GM18520 (cell line): Measurements from ENCODE around the gene PTPN7.
"Not testable (repeated sequence)": the region's sequence is repeated elsewhere in the genome, so short reads cannot be mapped to it uniquely, and the experiment has no call there.

Source experiments
- ATAC-seq: cut with Tn5 transposase; IDR thresholded peaks from one replicate; pipeline ENCODE4 v1.9.1; 2021; ENCODE audit not compliant: unreplicated experiment

PTPN7 gene

DNA sequence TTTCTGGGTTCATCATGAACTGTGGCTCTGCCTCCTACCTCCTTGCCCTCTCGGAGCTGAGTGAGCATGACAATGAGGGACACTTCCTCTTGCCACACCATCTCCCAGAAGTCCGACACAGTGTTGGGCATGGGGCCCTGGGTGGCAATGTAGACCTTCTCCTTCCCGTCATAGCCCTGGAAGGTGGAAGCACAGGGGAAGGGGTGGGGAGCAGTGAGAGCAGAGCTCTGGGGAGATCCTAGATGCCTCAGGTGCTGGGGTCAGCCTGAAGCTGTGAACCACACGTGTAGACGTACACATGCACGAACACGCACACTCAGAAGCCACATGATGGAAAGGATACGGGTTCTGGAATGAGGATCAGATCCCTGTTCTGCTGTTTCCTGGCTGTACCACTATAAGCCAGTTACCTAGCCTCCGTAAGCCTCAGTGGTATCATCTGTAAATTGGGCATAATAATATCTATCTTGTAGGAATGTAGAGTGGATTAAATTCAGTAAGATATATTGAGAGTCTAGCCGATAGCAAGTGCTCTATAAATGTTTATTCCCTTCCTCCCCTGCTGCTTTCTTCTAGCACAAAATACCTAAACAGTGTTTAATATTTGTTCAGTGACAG is 6.1 kb downstream of the PTPN7 start:
- no peak for ATAC-seq

DNA sequence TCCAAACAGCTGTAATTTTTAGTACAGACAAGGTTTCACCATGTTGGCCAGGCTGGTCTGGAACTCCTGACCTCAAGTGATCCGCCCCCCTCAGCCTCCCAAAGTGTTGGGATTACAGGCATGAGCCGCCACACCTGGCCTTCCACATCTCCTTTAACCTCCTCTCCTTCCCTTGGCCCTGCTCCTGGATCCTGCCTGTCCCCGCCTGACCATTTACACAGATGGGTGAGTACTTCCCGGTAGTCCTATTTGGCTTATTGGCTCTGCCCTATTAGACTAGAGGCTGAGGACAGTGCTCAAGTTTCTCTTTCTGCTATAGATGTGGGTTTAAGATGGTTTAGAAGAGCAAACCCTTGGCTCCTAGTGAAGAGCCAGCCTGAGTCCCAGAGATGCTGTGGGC is 7.1 kb downstream of the PTPN7 start:
- no peak for ATAC-seq

DNA sequence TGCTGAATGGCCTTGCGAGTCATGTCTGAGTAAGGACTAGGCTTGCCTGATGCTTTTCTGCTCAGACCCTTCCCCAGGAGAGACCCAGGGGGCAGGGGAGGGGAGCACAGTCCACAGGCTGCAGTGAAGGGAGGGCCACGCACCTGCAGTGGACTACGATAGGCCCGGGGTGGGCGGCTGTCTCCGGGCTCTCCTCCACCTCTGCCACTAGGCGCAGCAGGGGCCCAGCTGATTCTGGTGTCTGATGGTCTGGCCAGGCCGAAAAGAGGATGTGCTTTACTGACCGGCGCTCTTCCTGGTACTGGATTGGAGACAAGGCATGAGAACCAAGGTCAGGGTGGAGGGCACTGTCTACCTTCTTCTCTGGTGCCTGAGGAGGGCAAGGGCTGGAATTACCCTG is 8.0 kb downstream of the PTPN7 start:
- ATAC-seq = no peak

DNA sequence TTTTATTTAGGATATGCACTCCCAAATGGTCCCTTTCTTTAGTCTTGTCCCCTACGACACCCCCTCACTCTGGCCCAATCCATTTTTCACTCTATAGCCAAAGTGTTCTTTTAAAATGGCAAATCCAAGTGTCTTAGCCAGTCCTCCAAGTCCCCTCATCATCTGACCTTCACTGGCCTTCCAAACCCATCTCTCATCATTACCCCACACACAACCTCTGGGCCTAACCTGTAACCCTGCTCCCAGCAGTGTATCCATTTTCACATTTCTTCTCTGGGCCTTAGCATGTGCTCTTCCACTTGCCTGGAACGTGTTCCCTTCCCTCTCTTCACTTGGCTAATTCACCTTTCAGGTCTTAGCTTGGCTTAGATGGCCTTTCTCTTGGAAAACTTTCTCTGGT is 9.4 kb downstream of the PTPN7 start:
- ATAC-seq = no peak

DNA sequence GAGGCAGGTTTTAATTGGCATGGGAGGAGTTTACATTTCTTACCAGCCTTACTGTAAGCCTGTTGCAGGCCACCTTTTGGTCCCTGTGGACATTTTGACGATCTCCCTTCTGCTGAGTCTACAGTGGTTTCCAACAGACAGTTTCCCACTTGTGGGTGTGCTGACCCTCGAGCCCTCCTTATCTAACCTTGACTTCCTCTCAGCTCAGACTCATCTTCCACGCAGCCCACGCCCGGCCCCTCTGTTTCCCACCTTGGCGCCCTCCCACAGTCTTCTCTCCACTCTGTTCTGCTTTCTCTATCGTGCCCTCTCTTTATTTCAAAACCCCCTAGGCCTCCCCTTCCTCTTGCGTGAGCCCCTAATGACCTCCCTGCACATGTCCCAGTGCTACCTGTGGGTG is 9.8 kb downstream of the PTPN7 start:
- no peak for ATAC-seq

DNA sequence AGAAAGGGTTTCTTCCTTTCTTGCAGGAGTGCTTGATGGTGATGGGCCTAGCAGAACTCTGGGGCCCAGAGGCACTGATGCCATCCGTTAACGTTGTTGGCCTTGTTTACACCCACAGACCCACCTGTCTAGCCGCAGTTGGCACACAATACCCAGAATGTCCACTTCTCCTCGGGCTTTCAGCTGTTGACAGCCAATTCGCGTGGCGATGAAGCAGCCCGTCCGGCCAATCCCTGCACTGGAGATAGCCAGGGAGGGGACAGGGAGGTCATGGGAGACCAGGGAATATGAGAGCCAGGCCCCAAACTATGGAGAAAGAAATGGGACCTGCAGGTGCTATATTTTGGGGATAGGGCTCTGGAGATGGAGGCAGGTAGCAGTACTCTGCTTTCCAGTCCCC is 10.2 kb downstream of the PTPN7 start:
- no peak for ATAC-seq

DNA sequence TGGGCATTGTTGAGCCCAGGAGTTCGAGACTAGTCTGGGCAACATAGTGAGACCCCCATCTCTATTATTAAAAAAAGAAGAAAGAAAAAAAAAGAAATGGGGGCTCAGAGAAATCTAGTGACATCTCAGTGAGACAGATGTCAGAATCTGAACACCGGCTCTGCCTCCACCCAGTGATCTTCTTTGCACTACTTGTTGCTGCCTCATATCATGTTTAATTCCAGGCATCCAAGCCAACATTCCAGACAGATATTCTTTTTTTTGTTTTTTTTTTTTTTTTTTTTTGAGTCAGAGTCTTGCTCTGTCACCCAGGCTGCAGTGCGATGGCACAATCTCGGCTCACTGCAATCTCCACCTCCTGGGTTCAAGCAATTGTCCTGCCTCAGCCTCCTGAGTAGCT is 10.8 kb downstream of the PTPN7 start:
- ATAC-seq = no peak

DNA sequence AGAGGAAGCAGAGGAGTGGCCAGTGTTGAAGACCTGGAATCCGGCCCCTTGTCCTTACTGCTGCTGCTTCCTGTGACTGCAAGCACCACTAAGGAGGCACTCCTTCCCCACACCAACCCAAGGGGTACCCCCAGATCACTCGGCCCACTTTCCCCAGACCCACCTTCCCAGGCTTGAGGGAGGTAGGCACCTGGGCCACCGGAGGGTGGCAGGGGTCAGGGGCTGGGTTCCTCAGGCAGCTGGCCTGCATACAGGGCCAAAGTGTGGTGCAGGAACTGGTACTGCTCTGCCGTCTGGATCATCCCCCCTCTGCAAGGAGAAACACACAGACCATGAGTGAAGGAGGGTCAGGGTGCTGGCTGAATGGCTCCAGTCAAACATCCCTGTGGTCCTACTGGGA is 12.0 kb downstream of the PTPN7 start:
- no peak for ATAC-seq

DNA sequence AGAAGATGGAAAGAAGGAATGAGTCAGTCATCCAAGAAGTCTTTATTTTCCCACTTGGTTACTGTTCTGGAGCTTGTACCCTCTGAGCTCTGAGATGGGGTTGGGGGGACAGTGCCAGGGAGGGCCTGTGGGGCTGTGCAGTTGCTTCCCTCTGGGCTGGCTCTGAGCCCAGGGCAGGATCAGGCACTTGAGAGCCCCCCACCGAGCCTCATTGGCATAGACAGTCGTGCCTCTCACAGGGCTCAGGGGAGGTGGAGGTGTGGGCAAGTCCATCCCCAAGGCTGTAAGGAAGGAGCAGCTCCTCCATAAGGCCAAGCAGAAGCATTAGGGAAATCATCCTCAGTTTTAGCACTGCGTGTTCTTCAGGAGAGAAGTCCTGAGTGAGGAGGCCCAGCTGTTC is 13.4 kb downstream of the PTPN7 start:
- no peak for ATAC-seq

DNA sequence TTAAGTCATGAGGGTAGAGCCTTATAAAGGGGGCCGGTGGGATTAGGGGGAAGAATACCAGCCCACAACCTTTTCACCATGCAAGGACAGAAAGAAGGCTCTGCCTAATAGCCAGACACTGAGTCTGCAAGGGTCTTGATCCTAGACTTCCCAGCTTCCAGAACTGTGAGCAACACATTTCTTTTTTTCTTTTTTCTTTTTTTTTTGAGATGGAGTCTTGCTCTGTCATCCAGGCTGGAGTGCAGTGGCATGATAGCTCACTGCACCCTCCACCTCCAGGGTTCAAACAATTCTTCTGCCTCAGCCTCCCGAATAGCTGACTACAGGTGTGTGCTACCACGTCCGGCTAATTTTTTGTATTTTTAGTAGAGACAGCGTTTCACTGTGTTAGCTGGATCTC is 14.1 kb downstream of the PTPN7 start:
- ATAC-seq = no peak

DNA sequence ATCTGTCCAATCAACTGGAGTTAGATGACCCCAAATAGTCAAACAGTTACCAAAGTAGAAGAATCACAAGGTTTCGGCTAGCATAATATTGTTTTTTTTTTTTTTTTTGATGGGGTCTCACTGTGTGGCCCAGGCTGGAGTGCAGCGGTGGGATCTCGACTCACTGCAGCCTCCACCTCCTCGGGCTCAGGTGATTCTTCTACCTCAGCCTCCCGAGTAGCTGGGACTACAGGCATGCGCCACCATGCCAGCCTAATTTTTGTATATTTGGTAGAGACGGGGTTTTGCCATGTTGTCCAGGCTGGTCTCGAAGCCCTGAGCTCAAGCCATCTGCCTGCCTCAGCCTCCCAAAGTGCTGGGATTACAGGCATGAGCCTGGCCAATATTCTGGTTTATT is 14.7 kb downstream of the PTPN7 start:
- not testable (repeated sequence) for ATAC-seq

DNA sequence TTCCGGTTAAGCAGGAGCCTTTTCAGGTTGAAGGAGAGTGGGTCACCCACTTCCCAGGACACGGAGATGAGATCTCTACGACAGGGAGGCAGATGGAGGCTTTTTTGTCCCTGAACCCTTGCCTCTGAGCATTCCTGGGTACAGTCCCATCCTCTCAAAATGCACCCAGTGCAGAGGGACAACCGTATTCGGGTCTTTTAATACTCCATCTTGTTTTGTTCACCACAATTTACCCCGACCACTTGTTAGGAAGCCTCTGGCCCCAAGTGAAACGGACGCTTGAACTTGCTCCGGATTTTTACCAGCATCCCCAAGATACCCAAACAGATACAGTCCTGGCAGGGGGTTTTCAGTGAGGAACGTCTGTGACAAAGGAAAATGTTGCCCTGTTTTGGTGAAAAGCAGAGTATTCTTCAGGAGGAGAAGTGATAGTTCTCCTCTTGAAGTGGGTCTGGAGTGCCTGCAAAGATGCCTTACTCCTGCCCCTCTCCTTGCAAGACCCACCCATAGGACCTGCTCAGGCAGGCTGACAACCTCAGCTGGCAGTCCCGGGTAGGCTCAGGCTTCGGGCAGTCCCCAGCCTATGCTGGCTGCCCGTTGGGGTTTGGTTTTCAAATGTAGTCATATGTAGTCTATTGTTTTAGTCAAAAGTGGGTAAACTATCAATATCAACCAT is 15.2 kb downstream of the PTPN7 start:
- no peak for ATAC-seq

DNA sequence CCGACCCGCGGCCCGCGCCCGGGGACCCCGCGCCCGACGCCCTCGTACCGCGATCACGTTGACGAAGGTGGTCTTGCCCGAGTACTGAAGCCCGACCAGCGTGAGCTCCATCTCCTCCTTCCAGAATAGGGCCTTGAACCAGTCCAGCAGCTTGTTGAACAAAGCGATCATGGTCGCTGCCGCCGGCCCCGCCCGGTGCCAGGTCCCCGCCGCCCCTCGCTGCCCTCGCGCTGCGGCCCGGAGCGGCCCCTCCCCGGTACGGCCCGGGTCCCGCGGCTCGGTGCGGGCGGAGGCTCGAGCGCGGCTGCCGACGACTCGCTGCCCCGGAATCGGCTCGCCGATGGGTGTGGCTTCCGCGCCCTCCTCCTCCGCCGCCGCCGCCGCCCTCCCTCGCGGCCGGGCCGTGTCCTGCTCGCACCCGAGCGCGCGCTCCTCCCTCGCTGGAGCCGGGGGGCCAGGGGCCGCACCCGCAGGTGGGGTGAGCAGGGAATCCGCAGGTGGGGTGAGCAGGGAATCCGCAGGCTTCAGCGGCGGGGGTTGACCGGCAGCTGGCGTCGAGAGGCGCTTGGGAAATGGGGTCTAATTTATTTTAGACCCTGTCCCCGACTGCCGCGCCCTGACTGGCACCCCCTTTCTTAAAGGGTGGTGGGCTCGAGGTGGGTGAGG is 15.9 kb downstream of the PTPN7 start, which contains the start of gene ARL8A:
Gene ARL8A (minus strand): TSS at position 336 of the 666 bp plus-strand sequence. CDS start 165 bp downstream, at position 171.
- ATAC-seq = no peak

DNA sequence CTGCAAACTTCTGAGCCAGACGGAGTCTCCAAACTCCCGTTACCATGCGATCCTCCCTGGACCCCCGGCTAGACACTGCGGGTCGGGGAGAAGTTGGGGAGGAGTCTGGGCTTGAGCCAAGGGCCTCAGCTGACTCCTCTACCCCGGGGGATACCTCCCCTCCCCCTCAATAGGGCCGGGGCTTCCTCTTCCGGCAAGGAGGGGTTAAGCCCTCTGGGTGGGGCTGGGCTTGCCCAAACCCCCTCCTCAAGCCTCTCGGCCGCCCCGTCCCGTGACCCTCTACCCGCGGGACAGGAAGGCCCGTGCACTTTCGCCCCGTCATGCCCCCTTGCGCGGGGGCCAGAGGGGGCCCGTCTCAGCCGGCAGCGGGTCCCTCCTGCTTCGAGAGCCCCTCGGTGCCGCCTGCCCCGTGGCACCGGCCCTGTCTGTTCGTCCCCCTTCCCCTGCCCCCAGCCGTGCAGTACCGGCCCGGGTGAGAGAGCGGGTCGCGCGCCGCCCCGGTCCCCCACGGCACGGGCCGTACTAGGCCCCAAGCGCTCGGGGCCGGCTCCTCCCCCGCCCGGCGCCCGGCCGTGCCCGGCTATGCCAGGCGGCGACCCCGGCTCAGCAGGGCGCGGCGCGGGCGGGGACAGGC is 16.5 kb downstream of the PTPN7 start:
- no peak for ATAC-seq

DNA sequence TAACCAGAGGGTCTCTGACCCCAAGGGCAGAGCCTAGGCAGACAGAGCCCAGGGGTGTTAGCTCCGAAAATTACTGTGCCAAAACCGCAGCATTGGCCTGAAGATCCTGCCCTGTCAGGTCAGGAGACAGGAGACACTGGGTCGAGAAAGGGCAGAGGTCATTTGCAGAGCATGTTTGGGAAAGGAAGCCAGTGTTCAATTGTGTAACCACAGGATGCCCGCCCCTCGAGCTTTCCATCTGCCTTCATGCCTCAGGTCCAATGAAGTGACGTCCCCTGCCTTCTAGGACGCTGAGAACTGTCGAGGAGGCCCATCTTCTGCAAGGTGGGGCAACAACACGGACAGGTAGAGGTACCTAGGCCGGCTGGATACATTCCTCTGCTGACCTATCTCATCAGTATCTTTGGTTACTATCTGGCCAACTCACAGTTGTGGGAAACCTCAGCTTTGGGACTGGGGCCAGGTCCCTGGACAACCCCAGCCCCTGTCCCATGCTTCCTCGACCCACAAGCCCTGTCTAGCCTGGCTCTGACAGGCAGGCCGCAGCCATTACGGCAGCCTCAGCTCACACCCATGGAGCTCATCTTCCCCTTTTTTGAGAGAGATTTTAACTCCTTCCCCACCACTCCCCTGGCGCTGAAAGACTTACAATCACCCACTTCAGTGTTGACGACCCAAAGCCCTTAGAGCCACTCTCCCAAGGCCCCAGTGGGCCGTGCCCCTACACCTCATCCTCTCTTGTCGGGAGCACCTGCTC is 17.2 kb downstream of the PTPN7 start:
- no peak for ATAC-seq

DNA sequence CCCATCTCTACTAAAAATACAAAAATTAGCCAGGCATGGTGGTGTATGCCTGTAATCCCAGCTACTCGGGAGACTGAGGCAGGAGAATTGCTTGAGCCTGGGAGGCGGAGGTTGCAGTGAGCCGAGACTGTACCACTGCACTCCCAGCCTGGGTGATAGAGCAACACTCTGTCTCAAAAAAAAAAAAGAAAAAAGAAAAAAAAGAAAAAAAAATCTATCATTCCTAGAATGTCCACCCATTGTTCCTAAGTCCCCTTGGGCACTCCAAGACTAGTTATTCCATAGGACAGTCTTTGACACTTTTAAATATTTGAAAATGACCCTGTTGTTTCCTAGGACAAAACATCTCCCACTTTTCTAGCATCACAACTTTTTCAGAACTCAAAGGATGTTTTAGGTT is 18.9 kb downstream of the PTPN7 start:
- ATAC-seq = not testable (repeated sequence)

DNA sequence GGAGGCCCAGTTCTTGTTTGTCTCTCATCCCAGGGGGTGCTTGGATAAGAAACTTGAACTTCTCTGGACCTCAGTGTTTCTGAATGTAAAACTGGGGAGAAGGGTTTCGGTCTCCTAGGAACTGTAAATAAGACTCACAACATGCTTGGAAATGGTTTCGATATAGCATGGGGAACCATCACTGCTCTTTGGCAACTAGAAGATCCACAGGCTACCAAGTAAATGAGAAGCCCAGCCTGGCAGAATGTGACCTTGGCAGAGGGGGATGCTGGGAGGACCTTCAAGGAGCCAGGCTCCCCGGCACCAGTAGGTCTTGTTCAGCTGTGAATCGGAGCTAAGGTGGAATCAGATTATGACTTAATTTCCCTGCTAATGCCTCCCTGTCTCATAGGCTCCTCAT is 19.6 kb downstream of the PTPN7 start:
- no peak for ATAC-seq

DNA sequence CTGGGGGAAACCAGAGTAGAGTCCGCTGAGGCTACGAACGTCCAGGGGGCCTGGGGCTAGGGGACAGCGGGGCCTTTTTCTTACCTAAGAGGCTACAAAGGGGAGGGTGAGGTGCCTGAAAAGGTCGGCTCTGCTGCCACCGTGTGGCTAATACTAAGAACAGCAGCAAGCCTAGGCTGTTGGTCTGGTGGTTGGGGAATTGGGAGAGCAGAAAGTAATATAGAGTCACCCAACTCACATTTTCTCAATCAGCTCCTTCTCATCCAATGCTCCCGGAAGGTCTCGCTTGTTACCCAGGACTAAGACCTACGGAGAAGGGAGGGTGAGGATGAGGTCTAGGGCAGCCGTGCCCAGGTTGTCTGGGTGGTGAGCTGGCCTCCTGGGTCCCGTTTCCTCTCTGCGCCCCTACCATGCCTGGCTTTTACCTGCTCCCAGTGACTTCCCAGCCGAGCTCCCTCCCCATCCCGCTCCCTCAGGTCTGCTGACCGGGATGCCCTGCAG is 25.1 kb downstream of the PTPN7 start:
- ATAC-seq = no peak

DNA sequence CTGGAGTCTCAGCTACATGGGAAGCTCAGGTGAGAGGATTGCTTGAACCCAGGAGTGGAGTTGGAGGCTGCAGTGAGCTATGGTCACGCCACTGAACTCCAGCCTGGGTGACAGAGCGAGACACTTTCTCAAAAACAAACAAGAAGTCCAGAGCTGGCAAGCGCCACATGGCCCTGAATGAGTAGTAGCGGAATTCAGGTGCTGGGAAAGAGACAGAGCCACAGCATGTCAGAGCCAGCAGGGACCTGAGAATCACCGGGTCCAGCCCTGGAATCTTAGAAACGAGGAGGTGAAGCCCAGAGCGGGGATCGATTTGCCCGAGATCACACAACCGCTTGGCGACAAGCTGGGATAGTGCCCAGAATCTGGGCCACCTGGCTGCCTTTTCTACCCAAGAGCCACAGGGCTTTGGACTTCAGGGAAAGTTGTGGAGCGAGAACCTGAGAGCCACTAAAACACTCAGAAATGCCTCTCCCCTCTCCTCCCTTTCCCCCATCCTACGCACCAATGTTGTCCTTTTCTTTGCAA is 25.7 kb downstream of the PTPN7 start:
- no peak for ATAC-seq

DNA sequence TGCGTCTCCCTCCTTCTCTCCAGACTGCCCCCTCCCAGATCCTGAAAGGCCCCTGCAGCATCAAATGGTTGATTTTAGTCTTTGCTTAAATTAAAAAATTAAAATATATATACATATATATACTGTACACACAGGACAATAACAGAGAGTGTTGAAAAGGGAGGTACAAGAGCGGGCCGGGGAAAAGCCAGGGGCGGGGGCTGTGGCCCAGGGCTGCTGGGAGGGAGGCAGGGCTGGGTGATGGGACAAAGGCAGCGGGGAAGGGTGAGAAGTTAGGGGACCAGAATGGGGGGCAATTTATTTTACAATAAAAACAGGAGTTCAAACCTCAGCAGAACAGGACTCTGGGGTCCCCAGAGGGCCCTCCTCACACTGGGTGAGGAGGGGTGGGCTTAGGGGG is 26.4 kb downstream of the PTPN7 start:
- no peak for ATAC-seq

DNA sequence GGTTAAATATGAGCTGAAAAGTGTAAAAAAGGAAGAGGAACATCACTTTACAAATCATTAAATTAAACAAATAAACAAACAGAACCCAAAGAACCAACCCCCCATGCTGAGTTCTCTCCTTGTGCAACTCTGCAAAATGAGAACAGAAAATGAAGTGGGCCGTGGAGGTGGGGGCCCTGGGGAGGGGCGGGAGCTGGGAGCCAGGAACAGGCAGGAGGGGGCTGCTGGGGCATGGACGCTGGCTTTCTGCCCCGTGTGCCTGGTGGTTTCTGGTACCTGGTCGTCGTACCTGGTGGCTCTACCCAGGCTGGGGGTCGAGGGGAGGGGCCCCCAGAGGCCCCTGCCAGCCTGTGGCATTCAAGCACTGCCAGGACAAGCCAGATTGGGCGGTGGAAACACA is 26.9 kb downstream of the PTPN7 start:
- no peak for ATAC-seq
